ENCODE measurements around the gene TAS2R38.

- TF ChIP-seq CTCF (IDR thresholded peaks at IDR 0.05 in 4 of 5, conservative IDR thresholded peaks at IDR 0.05 in 1 of 5) (no peak), POLR2A (IDR thresholded peaks at IDR 0.05) (no peak)
Measured at GRCh38 chr7:141950806-141951205, 22.8 kb downstream of the TAS2R38 start.

Data from gastrocnemius medialis (tissue), 4 donors.